ENCODE results near the gene TMEM72.

GRCh38 chr10:44961931-44962750 is 51.0 kb downstream of the TMEM72 start:
- no peak for TF ChIP-seq EZH2 (IDR thresholded peaks at IDR 0.05; ENCODE audit: insufficient read depth, low read length)
- TF ChIP-seq CTCF (IDR thresholded peaks at IDR 0.05; ENCODE audit: insufficient read depth, low read depth, low read length) = no peak
